Hepatocyte (in vitro differentiated cells): Measurements from ENCODE around the gene G6PC2.

ENCODE experiments used
- CTCF ChIP-seq: fragments of 200-600 bp; sonication (generic); IDR thresholded peaks from 2 replicates; pipeline ENCODE4 v1.5.1; 2016; ENCODE audit warnings: antibody characterized with exemption, mild to moderate bottlenecking; ENCODE audit not compliant: poor library complexity
- EZH2 ChIP-seq: fragments of 200-600 bp; sonication (generic); IDR thresholded peaks from 2 replicates; pipeline ENCODE4 v1.6.1; 2016; ENCODE audit warnings: antibody characterized with exemption, mild to moderate bottlenecking, borderline replicate concordance
- EZH2phosphoT487 ChIP-seq: fragments of 200-600 bp; sonication (generic); IDR thresholded peaks from one replicate; pipeline ENCODE4 v1.6.1; 2018; ENCODE audit warnings: antibody characterized with exemption, mild to moderate bottlenecking, low read depth, moderate library complexity; ENCODE audit not compliant: unreplicated experiment, severe bottlenecking

GRCh38 chr2:168912466-168912865, 11.4 kb downstream of the G6PC2 start:
- TF ChIP-seq EZH2 (no peak), CTCF (no peak), EZH2phosphoT487 (no peak)
